Thyroid gland (tissue), 4 donors: ENCODE data around the gene ANKRD40. TPM values are rescaled to one million over a fixed set of nuclear protein-coding genes. Genes with fewer than 3 reads are reported as not detected.

ENCODE experiments used
- DNase-seq, 2 donors: peaks; one replicate each; pipeline ENCODE4 v3.0.0-alpha.2; 2019
- H3K27ac ChIP-seq, 3 donors: fragments of 200-600 bp; sonication (generic); 1 replicate in 2 of 3; 2 replicates in 1 of 3; pipeline ENCODE4 v1.5.1; 2016 to 2019; ENCODE audit warnings: mild to moderate bottlenecking in 1 of 3, moderate library complexity in 1 of 3
- H3K27me3 ChIP-seq: fragments of 200-600 bp; sonication (generic); one replicate; pipeline ENCODE4 v1.5.1; 2019
- H3K36me3 ChIP-seq, 2 donors: fragments of 200-600 bp; sonication (generic); one replicate each; pipeline ENCODE4 v1.5.1; 2016 to 2019
- H3K4me1 ChIP-seq, 2 donors: fragments of 200-600 bp; sonication (generic); one replicate each; pipeline ENCODE4 v1.5.1; 2017 to 2019
- H3K4me3 ChIP-seq, 3 donors: fragments of 200-600 bp; sonication (generic); replicated peaks in 1 of 3; 1 replicate in 2 of 3; 2 replicates in 1 of 3; pipeline ENCODE4 v1.5.1; 2016; ENCODE audit warnings: mild to moderate bottlenecking in 1 of 3
- H3K9me3 ChIP-seq: fragments of 200-600 bp; sonication (generic); one replicate; pipeline ENCODE4 v1.5.1; 2017
- CTCF ChIP-seq, 6 experiments: fragments of 200-600 bp in 3 of 6; fragments of 450-650 bp in 3 of 6; sonication (generic) in 3 of 6; IDR thresholded peaks; one replicate each; pipeline ENCODE4 v1.5.1; 2016 to 2019; ENCODE audit warnings: antibody characterized with exemption in 6 of 6, mild to moderate bottlenecking in 2 of 6, inconsistent platforms in 1 of 6, moderate library complexity in 1 of 6
- POLR2A ChIP-seq, 2 donors: fragments of 450-650 bp; IDR thresholded peaks; one replicate each; pipeline ENCODE4 v1.6.1; 2017; ENCODE audit warnings: antibody characterized with exemption in 2 of 2, mild to moderate bottlenecking in 2 of 2, moderate library complexity in 1 of 2
- WGBS, 2 donors: methylation state at CpG; one replicate each; pipeline ENCODE4 v1.1.5; 2017; 5-methylcytosine and 5-hydroxymethylcytosine counted together
- intact Hi-C: fragments of 100-400 bp; cut with DNase I; formaldehyde crosslinking; loops from one replicate; pipeline ENCODE4 v1.15.1; 2023
- total RNA-seq, 4 donors: library from RNA; depleted of rRNA; stranded (reverse); fragments of >200 nt; gene quantifications; one replicate each; pipeline ENCODE4 v1.2.3, GENCODE V29; 2016

Gene ANKRD40
- total RNA-seq, 4 donors from 2014 or later: 29.4 to 40.2 (median 35.1) TPM

GRCh38 chr17:50672831-50673551 is 34.7 kb downstream of the ANKRD40 start:
- DNase-seq: no peak

GRCh38 chr17:50672071-50672470 is 35.6 kb downstream of the ANKRD40 start:
- Histone ChIP-seq H3K36me3 (no peaks in the 10 kb centered on the region), H3K4me3 (no peak overlapping the region), H3K9me3 (no peaks in the 10 kb centered on the region), H3K27me3 (no peaks in the 10 kb centered on the region), H3K4me1 (no peaks in the 10 kb centered on the region), H3K27ac (no peak overlapping the region)
- TF ChIP-seq CTCF (IDR thresholded peaks at IDR 0.05) (no peak), POLR2A (IDR thresholded peaks at IDR 0.05) (no peak)
- no peak for DNase-seq
- 96 to 97% methylated on average over 5 of the region's 5 CpGs for WGBS, 2 donors
- intact Hi-C loops: no loop called here

More at GRCh38 chr17:50672831-50673551, 34.7 kb downstream of the ANKRD40 start:
- Histone ChIP-seq H3K36me3 (no peaks in the 10 kb centered on the region), H3K4me1 (no peaks in the 10 kb centered on the region), H3K27ac (no peak overlapping the region), H3K9me3 (no peaks in the 10 kb centered on the region), H3K27me3 (no peaks in the 10 kb centered on the region), H3K4me3 (no peak overlapping the region)
- TF ChIP-seq CTCF (IDR thresholded peaks at IDR 0.05): no peak
- WGBS, 2 donors: 95% methylated on average over 16 to 20 of the region's 20 CpGs
- intact Hi-C loops: no loop called here

- intact Hi-C loops: no loop called here
- no peak overlapping the region for H3K27ac ChIP-seq
Observed at GRCh38 chr17:50668838-50669581, 38.7 kb downstream of the ANKRD40 start.

DNA sequence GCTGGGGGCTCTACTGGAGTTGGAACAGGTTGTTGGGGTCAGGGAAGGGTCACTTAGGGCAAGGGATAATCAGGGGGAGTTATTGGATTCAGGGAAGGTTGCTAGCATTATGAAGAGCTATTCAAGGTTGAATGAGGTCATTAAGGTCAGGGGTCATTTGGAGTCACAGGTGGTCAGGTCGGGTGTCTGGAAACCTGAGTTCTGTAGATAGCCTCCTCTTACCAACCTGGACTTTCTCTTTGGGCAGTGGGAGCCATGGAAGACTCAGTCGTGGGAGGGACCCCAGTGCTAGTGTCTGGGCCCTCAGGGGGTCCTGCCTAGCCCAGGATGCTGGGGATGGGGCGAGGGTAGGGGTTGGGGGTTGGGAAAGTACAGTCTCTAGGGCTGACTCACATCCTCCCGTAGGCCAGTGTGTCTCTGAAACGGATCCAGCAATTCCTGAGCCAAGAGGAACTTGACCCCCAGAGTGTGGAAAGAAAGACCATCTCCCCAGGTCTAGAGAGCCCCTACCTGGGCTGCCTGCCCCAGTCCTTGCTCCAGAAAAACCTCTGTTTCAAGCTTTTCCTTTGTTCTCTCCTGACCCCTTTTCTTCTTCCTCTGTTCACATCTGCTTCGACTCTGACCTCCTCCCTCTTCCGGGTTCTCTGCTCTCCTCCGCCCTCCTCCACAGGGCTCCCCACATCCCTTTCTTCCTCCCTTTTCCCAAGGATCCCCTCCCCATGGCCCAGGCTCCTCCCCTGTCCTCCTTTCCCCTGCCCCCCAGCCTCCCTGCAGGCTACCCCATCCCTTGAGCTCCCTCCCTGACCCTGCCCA is 39.5 kb downstream of the ANKRD40 start:
- no peaks in the 10 kb centered on the region for H3K4me1 ChIP-seq
- H3K27me3 ChIP-seq: no peaks in the 10 kb centered on the region
- no peaks in the 10 kb centered on the region for H3K9me3 ChIP-seq
- no peaks in the 10 kb centered on the region for H3K36me3 ChIP-seq
- intact Hi-C loops: no loop called here
- H3K4me3 ChIP-seq: no peak overlapping the region
- no peak for TF ChIP-seq POLR2A (IDR thresholded peaks at IDR 0.05)
- no peak for TF ChIP-seq CTCF (IDR thresholded peaks at IDR 0.05)
- 54 to 75% methylated on average over 7 to 8 of the region's 8 CpGs for WGBS, 2 donors
- no peak overlapping the region for H3K27ac ChIP-seq
- DNase-seq: no peak

More at GRCh38 chr17:50668838-50669581, 38.7 kb downstream of the ANKRD40 start:
- Histone ChIP-seq H3K27me3 (no peaks in the 10 kb centered on the region), H3K4me1 (no peaks in the 10 kb centered on the region), H3K9me3 (no peaks in the 10 kb centered on the region), H3K4me3 (no peak overlapping the region), H3K36me3 (no peaks in the 10 kb centered on the region)
- TF ChIP-seq CTCF (IDR thresholded peaks at IDR 0.05): no peak
- no peak for TF ChIP-seq POLR2A (IDR thresholded peaks at IDR 0.05)
- WGBS, 2 donors: 77 to 85% methylated on average over 5 to 9 of the region's 9 CpGs
- DNase-seq: no peak
